PC-9 (cell line): ENCODE measurements around the gene CARMIL3. TPM values are rescaled to one million over a fixed set of nuclear protein-coding genes. Genes with fewer than 3 reads are reported as not detected.
"Not testable (repeated sequence)": the region's sequence is repeated elsewhere in the genome, so short reads cannot be mapped to it uniquely, and the experiment has no call there.

Experiments used
- BruUV-seq: library from RNA; stranded (reverse); fragments of 400-500 nt; replicated peaks from 2 replicates; lab custom pipeline; 2021; lab: Mats Ljungman, UMichigan
- CTCF ChIA-PET: fragments of 300-600 bp; sonication (Branson Sonifier 250); formaldehyde crosslinking; loops from one replicate; lab custom pipeline; 2022; ENCODE audit warnings: antibody characterized with exemption; lab: Charles Lee
- POLR2A ChIA-PET: fragments of 300-600 bp; sonication (Branson Sonifier 250); formaldehyde crosslinking; loops from one replicate; lab custom pipeline; 2022; ENCODE audit warnings: antibody characterized with exemption; ENCODE audit not compliant: unreplicated experiment; lab: Charles Lee
- DNase-seq, 2 experiments: peaks; one replicate each; pipeline versions ENCODE4 v3.0.0 to v3.0.0-alpha.2; 2015 to 2022; ENCODE audit warnings: mixed read lengths in 1 of 2
- H2AFZ ChIP-seq: fragments of 200-600 bp; sonication (generic); 2 replicates; pipeline ENCODE4 v1.8.1; 2017; ENCODE audit warnings: antibody characterized with exemption
- H3F3A ChIP-seq: fragments of 200-600 bp; sonication (generic); 2 replicates; pipeline ENCODE4 v1.8.1; 2017; ENCODE audit warnings: antibody characterized with exemption, mild to moderate bottlenecking, low read depth; ENCODE audit not compliant: insufficient read depth
- H3K27ac ChIP-seq: fragments of 200-600 bp; sonication (generic); 2 replicates; pipeline ENCODE4 v1.6.1; 2016; ENCODE audit warnings: mixed run types
- H3K27me3 ChIP-seq: fragments of 200-600 bp; sonication (generic); 2 replicates; pipeline ENCODE4 v1.6.1; 2016; ENCODE audit warnings: low read depth, mixed run types; ENCODE audit not compliant: insufficient read depth
- H3K36me3 ChIP-seq: fragments of 200-600 bp; sonication (generic); 2 replicates; pipeline ENCODE4 v1.6.1; 2016; ENCODE audit warnings: low read depth, mixed run types
- H3K4me1 ChIP-seq: fragments of 200-600 bp; sonication (generic); replicated peaks from 2 replicates; pipeline ENCODE4 v1.6.1; 2016; ENCODE audit warnings: mixed run types; ENCODE audit not compliant: insufficient read depth
- H3K4me2 ChIP-seq: fragments of 200-600 bp; sonication (generic); 2 replicates; pipeline ENCODE4 v1.6.1; 2017; ENCODE audit warnings: mixed run types
- H3K4me3 ChIP-seq: fragments of 200-600 bp; sonication (generic); 2 replicates; pipeline ENCODE4 v1.6.1; 2016; ENCODE audit warnings: mixed run types
- H3K79me2 ChIP-seq: fragments of 200-600 bp; sonication (generic); 2 replicates; pipeline ENCODE4 v1.6.1; 2017; ENCODE audit warnings: low read depth, mixed run types
- H3K9me2 ChIP-seq: fragments of 200-600 bp; sonication (generic); 2 replicates; pipeline ENCODE4 v1.8.1; 2017; ENCODE audit warnings: mild to moderate bottlenecking; ENCODE audit not compliant: insufficient read depth
- H3K9me3 ChIP-seq: fragments of 200-600 bp; sonication (generic); 2 replicates; pipeline ENCODE4 v1.8.1; 2016; ENCODE audit warnings: low read depth; ENCODE audit not compliant: insufficient read depth
- H4K20me1 ChIP-seq: fragments of 200-600 bp; sonication (generic); 2 replicates; pipeline ENCODE4 v1.8.1; 2017; ENCODE audit not compliant: insufficient read depth
- EZH2 ChIP-seq: fragments of 200-600 bp; sonication (generic); IDR thresholded peaks from 2 replicates; pipeline ENCODE4 v1.8.0; 2017; ENCODE audit warnings: antibody characterized with exemption, low read depth
- intact Hi-C: fragments of 100-400 bp; cut with micrococcal nuclease; formaldehyde crosslinking; loops from one replicate; pipeline ENCODE4 v1.10.0; 2022; ENCODE audit not compliant: unreplicated experiment
- total RNA-seq: library from RNA; stranded (reverse); gene quantifications from 2 replicates; pipeline ENCODE4 v1.2.3, GENCODE V29; 2021
- TF ChIP-seq, protein P1 (sequence below): fragments of 200-600 bp; sonication (generic); conservative IDR thresholded peaks from 2 replicates; pipeline ENCODE4 v1.6.1; 2017; ENCODE audit warnings: mixed run types, antibody characterized with exemption, mild to moderate bottlenecking, moderate library complexity

Gene CARMIL3
- total RNA-seq, 1 experiment from 2014 or later, result not detected

DNA sequence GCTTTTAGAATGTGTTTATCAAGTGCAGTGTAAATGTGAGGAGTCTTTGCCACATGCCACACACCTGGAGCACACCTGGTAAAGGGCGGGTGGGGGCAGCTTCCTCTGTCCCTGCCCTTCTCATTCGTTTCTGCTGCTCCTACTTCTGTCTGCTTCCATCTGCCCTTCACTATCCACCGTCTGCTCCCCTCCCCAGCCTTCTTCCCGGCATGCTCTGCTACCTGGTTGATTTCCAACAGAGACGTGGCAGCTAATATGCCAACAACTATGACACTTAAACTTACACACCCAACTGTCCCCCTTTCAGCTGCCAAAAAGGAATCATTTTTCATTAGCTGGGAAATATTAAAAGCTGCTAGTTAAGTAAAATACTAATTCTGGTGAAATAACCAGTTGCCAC, 9.1 kb upstream of the CARMIL3 start:
- H3K79me2 ChIP-seq, result no peaks in the 10 kb centered on the region
- no peak overlapping the region for H2AFZ ChIP-seq
- BruUV-seq, result no TSS peak
- H3K9me2 ChIP-seq, result no peaks in the 10 kb centered on the region
- no peaks in the 10 kb centered on the region for H3K36me3 ChIP-seq
- ChIA-PET CTCF (no interaction called here), POLR2A (no interaction called here)
- H3K4me3 ChIP-seq, result no peak overlapping the region
- TF ChIP-seq EZH2, result no peak
- TF ChIP-seq, protein P1, sequence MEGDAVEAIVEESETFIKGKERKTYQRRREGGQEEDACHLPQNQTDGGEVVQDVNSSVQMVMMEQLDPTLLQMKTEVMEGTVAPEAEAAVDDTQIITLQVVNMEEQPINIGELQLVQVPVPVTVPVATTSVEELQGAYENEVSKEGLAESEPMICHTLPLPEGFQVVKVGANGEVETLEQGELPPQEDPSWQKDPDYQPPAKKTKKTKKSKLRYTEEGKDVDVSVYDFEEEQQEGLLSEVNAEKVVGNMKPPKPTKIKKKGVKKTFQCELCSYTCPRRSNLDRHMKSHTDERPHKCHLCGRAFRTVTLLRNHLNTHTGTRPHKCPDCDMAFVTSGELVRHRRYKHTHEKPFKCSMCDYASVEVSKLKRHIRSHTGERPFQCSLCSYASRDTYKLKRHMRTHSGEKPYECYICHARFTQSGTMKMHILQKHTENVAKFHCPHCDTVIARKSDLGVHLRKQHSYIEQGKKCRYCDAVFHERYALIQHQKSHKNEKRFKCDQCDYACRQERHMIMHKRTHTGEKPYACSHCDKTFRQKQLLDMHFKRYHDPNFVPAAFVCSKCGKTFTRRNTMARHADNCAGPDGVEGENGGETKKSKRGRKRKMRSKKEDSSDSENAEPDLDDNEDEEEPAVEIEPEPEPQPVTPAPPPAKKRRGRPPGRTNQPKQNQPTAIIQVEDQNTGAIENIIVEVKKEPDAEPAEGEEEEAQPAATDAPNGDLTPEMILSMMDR, result no peak
- no peaks in the 10 kb centered on the region for H3K27me3 ChIP-seq
- H3K4me2 ChIP-seq, result no peak overlapping the region
- no peaks in the 10 kb centered on the region for H3K9me3 ChIP-seq
- no peaks in the 10 kb centered on the region for H3K4me1 ChIP-seq
- intact Hi-C loops, result no loop called here
- no peaks in the 10 kb centered on the region for H4K20me1 ChIP-seq
- no peaks in the 10 kb centered on the region for H3F3A ChIP-seq
- H3K27ac ChIP-seq, result no peak overlapping the region
- DNase-seq, result no peak

DNA sequence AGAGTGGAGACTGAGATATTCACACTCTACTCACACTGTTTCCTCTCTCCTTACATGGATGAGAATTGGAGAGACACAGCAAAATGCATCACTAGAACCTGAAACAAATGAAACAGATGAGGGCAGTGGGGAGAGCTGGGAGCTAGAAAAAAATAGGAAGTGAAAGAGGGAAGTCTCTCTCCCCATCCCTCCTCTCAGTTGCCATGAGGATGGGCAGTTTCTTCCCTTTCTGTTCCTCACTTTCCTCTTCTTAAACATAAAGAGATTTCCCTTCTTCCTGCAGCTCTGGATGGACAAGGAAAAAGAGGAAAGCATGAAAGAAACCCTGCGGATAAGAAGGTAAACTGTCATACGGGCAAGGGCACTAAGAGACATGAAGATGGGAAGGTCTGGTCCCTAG, 2.8 kb upstream of the CARMIL3 start:
- H3F3A ChIP-seq, H3K4me2 ChIP-seq, H3K4me1 ChIP-seq, H3K27ac ChIP-seq, H3K9me2 ChIP-seq, H4K20me1 ChIP-seq, intact Hi-C loops, BruUV-seq, DNase-seq, H3K36me3 ChIP-seq, H3K4me3 ChIP-seq, POLR2A ChIA-PET, H3K79me2 ChIP-seq, CTCF ChIA-PET, H3K9me3 ChIP-seq, H2AFZ ChIP-seq: not testable (repeated sequence)
- H3K27me3 ChIP-seq, result peaks cover 12% of the 10 kb centered on the region

DNA sequence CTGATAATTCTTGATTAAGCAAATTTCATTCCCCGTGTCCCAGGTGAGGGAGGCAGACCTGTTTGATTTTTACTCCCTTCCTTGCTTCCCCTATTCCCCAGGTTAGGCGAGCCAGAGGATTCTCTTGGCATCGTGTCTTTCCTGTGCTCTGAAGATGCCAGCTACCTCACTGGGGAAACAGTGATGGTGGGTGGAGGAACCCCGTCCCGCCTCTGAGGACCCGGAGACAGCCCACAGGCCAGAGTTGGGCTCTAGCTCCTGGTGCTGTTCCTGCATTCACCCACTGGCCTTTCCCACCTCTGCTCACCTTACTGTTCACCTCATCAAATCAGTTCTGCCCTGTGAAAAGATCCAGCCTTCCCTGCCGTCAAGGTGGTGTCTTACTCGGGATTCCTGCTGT, 1.1 kb upstream of the CARMIL3 start:
- peaks cover 25% of the 10 kb centered on the region for H3K27me3 ChIP-seq
- POLR2A ChIA-PET, intact Hi-C loops, H3K79me2 ChIP-seq, H3K4me2 ChIP-seq, DNase-seq, H3K4me1 ChIP-seq, BruUV-seq, H2AFZ ChIP-seq, H4K20me1 ChIP-seq, H3K9me2 ChIP-seq, H3F3A ChIP-seq, H3K27ac ChIP-seq, H3K4me3 ChIP-seq, H3K36me3 ChIP-seq, H3K9me3 ChIP-seq, CTCF ChIA-PET: not testable (repeated sequence)

DNA sequence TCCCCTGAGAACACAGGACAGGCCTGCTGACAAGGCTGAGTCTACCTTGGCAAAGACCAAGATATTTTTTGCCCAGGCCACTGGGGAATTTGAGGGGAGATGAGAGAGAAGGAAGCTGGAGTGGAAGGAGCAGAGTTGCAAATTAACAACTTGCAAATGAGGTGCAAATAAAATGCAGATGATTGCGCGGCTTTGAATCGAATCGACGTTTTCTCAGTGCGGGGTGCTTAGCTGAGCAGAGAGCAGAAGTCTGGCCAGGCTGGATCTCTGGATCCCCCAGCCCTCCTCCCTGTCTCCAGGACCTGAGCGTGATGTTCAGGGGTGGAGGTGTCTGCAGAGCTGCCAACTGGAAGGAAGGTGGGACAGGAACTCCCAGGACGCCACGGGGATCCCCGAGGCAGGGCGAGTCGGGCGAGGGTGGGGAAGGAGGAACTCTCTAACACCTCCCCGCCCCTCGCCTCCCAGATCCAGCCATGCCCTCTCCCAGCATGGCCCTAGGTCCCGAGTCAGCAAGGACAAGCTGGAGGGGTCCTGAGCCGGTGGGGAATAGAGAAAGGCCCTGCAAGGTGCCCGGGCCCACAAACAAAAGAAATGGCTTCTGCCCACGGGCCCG, 527 bp upstream of the CARMIL3 start:
- peak overlapping the region; percentile 57; the same call in 1 of the 2 replicates for H3K4me3 ChIP-seq
- CTCF ChIA-PET, result no interaction called here
- TF ChIP-seq EZH2, result no peak
- TF ChIP-seq, protein P1, result no peak
- BruUV-seq, result no TSS peak
- no peaks in the 10 kb centered on the region for H3K9me2 ChIP-seq
- H3K4me2 ChIP-seq, result peak overlapping the region; percentile 79
- H3K36me3 ChIP-seq, result no peaks in the 10 kb centered on the region
- H3K9me3 ChIP-seq, result no peaks in the 10 kb centered on the region
- no peaks in the 10 kb centered on the region for H3K79me2 ChIP-seq
- intact Hi-C loops, result no loop called here
- peak overlapping the region; percentile 74 for H2AFZ ChIP-seq
- peaks cover 25% of the 10 kb centered on the region for H3K27me3 ChIP-seq
- no peaks in the 10 kb centered on the region for H3F3A ChIP-seq
- POLR2A ChIA-PET, result interaction anchor here (0.5 to 0.7 kb wide), 2 partner anchors 74 to 81 kb away, joined by 3 to 18 read pairs; no protein-coding TSS in a partner anchor
- no peak for DNase-seq
- H3K27ac ChIP-seq, result no peak overlapping the region
- no peaks in the 10 kb centered on the region for H4K20me1 ChIP-seq
- H3K4me1 ChIP-seq, result no peaks in the 10 kb centered on the region
